Measurements from ENCODE around the gene PMCH. TPM values are rescaled to one million over a fixed set of nuclear protein-coding genes. Genes with fewer than 3 reads are reported as not detected.

Gene PMCH
- total RNA-seq, 2 donors from 2014 or later = not detected

DNA sequence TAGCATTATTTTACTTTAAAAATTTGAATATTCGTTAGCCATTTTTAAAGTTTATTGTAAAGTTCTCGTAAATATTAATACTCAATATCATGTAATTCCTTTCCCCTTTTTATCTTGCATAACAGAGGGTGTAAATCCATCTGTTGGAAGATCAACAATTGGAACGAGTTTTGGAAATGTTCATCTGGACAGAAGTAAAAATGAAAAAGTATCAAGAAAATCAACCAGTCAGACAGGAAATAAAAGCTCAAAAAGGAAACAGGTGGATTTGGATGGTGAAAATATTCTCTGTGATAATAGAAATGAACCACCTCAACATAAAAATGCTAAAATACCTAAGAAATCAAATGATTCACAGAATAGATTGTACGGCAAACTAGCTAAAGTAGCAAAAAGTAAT is 1.8 kb downstream of the PMCH start:
- Histone ChIP-seq H3K27ac (no peak overlapping the region), H3K27me3 (replicated peaks; ENCODE audit: insufficient read depth) (no peaks in the 10 kb centered on the region), H3K4me3 (no peak overlapping the region), H3K36me3 (no peaks in the 10 kb centered on the region), H3K9me3 (no peaks in the 10 kb centered on the region), H3K4me1 (ENCODE audit: control insufficient read depth in 1 of 2, low read depth in 2 of 2) (no peaks in the 10 kb centered on the region)
- ATAC-seq (ENCODE audit: insufficient number of reproducible peaks, low FRiP score, low read depth) = no peak
- TF ChIP-seq CTCF (IDR thresholded peaks at IDR 0.05) = no peak
- no peak for DNase-seq (ENCODE audit: low spot score)

DNA sequence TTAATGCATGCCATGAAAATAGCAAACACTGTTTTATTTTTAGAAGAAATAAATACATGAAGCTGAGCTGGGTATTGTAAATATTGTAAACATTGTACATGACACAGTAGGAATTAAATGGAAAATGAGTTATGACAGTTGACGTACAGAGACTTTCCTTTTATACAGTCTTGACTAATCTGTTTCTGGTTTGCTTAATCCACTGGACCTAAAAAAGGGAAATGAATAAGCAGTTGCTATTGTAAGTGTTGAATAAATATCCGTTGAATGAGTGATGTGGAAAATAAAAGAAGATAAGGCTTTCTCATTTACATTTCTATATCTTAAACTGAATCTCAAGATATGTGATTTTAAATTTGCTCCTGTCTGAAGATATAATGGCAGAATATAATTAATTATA is 15.0 kb downstream of the PMCH start:
- H3K4me3 ChIP-seq = no peak overlapping the region
- DNase-seq (ENCODE audit: low spot score) (no peak), ATAC-seq (ENCODE audit: insufficient number of reproducible peaks, low FRiP score, low read depth) (no peak)
- no peak for TF ChIP-seq CTCF (IDR thresholded peaks at IDR 0.05)
- H3K27me3 ChIP-seq (replicated peaks; ENCODE audit: insufficient read depth) = no peaks in the 10 kb centered on the region
- no peaks in the 10 kb centered on the region for H3K9me3 ChIP-seq
- H3K4me1 ChIP-seq (ENCODE audit: control insufficient read depth in 1 of 2, low read depth in 2 of 2) = no peaks in the 10 kb centered on the region
- H3K27ac ChIP-seq = no peak overlapping the region
- no peaks in the 10 kb centered on the region for H3K36me3 ChIP-seq

DNA sequence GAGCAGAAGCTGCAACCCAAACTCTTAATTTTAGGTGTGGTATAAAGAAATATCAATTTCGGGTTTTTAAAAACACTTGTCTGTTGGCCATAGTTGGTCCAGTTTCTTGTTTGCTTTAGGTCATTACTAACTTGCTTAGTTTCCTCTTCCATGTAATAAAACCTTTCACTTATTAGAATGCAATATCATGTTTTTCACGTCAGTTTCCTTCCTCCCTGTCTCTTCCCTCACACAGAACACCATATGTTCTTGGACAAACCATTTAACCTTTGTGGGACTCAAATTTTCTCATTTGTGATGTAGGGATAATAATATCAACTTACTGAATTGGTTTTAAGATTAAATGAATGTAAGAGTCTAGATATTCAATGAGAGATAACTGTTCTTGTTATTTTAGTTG is 22.9 kb downstream of the PMCH start:
- no peaks in the 10 kb centered on the region for H3K27me3 ChIP-seq (replicated peaks; ENCODE audit: insufficient read depth)

DNA sequence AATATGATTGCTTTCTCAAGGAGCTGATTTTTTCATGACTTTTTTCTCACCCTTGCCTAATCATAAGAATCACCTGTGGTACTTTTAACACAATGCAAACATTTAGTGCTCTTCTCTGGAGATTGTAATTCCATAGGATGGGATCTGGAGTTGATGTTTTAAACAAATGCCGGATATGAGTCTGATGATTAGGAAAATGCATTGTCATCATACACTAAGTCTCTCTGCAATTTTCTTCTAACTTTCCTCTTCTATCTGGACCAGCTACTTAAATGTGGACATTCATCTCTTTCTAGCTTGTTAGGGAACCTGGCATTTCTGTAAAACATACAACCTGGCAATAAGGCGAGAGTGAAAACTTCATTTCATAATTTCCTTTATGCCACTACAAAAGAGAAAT is 23.5 kb downstream of the PMCH start:
- Histone ChIP-seq H3K4me3 (no peak overlapping the region), H3K9me3 (no peaks in the 10 kb centered on the region), H3K36me3 (no peaks in the 10 kb centered on the region), H3K27ac (no peak overlapping the region), H3K4me1 (ENCODE audit: control insufficient read depth in 1 of 2, low read depth in 2 of 2) (peaks cover 5 to 9% of the 10 kb centered on the region in 2 donors), H3K27me3 (replicated peaks; ENCODE audit: insufficient read depth) (no peaks in the 10 kb centered on the region)
- TF ChIP-seq CTCF (IDR thresholded peaks at IDR 0.05) = no peak
- DNase-seq (ENCODE audit: low spot score) (no peak), ATAC-seq (ENCODE audit: insufficient number of reproducible peaks, low FRiP score, low read depth) (no peak)

More for the DNA sequence above, 22.9 kb downstream of the PMCH start:
- no peak for TF ChIP-seq CTCF (IDR thresholded peaks at IDR 0.05)
- Histone ChIP-seq H3K9me3 (no peaks in the 10 kb centered on the region), H3K4me1 (ENCODE audit: control insufficient read depth in 1 of 2, low read depth in 2 of 2) (peaks cover 5 to 9% of the 10 kb centered on the region in 2 donors), H3K27ac (no peak overlapping the region), H3K36me3 (no peaks in the 10 kb centered on the region), H3K4me3 (no peak overlapping the region)
- DNase-seq (ENCODE audit: low spot score) (no peak), ATAC-seq (ENCODE audit: insufficient number of reproducible peaks, low FRiP score, low read depth) (no peak)

GRCh38 chr12:102172436-102172835 is 25.2 kb downstream of the PMCH start:
- Histone ChIP-seq H3K27me3 (replicated peaks; ENCODE audit: insufficient read depth) (no peaks in the 10 kb centered on the region), H3K9me3 (no peaks in the 10 kb centered on the region), H3K36me3 (no peaks in the 10 kb centered on the region), H3K27ac (no peak overlapping the region), H3K4me1 (ENCODE audit: control insufficient read depth in 1 of 2, low read depth in 2 of 2) (peaks cover 5 to 9% of the 10 kb centered on the region in 2 donors), H3K4me3 (no peak overlapping the region)
- TF ChIP-seq CTCF (IDR thresholded peaks at IDR 0.05) = no peak
- peak; percentile 65 for ATAC-seq (ENCODE audit: insufficient number of reproducible peaks, low FRiP score, low read depth)
- DNase-seq (ENCODE audit: low spot score) = no peak
